Measurements from ENCODE around the gene CACHD1.

Gene CACHD1

GRCh38 chr1:64624808-64625207 is 154.9 kb downstream of the CACHD1 start:
- DNase-seq (ENCODE audit: extremely low spot score, insufficient read length, low read depth) = no peak
- FAIRE-seq = no peak

DNA sequence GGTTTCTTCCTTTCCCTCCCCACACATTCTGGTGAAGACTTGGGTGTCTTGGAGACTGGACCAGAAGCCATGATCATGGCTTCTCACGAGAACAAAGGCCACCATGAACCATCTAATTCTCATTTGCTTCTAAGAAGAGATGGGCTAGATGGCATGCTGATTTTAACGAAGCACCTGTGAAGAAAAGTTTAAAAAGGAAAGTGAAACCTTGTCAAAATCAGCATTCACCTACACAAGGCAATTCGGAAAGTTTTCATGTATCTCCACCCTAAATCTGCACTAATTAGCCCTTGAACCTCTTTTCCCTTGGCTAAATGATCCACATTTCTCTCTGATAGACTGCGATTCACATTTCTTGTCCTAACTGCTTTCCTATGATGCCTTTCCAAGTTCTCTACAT is 160.7 kb downstream of the CACHD1 start:
- no peak for DNase-seq (ENCODE audit: extremely low spot score, insufficient read length, low read depth)
- FAIRE-seq = no peak

- FAIRE-seq (no peak), DNase-seq (ENCODE audit: extremely low spot score, insufficient read length, low read depth) (no peak)
These were observed 161.6 kb downstream of the CACHD1 start for GRCh38 chr1:64631346-64632034.

GRCh38 chr1:64632936-64633335 is 163.0 kb downstream of the CACHD1 start:
- no peak for FAIRE-seq
- DNase-seq (ENCODE audit: extremely low spot score, insufficient read length, low read depth) = no peak

- FAIRE-seq (no peak), DNase-seq (ENCODE audit: extremely low spot score, insufficient read length, low read depth) (no peak)
These were observed 175.8 kb downstream of the CACHD1 start for GRCh38 chr1:64645735-64646134.

DNA sequence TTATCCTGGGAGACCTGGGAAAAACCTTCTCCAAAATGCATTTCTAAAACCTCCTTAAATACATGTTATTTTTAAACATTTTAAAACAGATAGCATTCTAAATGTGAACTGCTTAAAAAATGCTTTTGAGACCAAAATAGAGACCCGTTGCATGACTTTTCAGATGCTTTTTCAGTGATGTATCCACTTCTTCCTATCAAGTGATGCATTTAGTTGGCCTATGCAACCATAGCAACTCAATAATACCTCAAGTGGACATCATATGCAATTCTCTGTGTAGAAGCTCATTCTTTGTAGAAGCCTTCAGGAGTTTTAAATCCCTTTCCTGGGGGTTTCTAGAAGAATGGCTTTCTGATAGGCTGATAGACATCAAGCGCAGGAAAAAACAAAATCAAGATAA is 180.5 kb downstream of the CACHD1 start:
- DNase-seq (ENCODE audit: extremely low spot score, insufficient read length, low read depth) (no peak), FAIRE-seq (no peak)

DNA sequence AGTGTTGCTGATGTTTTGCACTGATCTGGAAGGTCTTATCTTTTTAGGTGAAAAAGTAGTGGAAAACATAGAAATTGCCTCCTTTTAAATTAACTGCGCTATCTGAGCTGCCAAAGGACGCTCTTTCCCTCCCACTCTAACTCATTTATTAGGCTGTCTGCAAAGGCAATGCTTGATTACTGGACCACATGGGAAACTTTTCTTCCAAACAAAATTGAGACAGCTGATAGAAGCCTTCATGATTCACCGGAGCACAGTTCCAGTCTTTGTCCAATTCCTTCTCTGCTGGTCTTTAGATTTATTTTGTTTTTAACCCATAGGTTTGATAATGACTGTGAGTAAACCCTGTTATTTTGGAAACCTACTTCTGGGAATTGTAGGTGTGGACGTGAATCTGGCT is 181.9 kb downstream of the CACHD1 start:
- FAIRE-seq (no peak), DNase-seq (ENCODE audit: extremely low spot score, insufficient read length, low read depth) (no peak)

DNA sequence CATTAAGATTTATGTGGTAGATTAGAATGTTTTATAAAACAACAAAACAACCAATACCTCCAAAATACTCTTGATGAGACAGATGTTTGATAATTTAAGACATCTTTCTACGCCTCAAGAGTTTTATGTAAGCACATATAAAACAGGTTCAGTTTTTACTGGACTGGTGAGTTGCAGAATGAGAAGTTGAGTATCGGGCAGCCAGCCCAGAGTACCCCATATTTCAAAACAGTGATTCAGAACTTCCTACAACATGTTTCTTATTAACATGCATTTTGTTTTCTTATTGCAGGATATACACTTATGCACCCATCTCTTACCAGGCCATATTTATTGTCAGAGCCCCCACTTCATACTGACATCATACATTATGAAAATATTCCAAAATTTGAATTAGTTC is 183.5 kb downstream of the CACHD1 start:
- FAIRE-seq (no peak), DNase-seq (ENCODE audit: extremely low spot score, insufficient read length, low read depth) (no peak)

GRCh38 chr1:64654519-64655341 is 184.8 kb downstream of the CACHD1 start:
- no peak for DNase-seq (ENCODE audit: extremely low spot score, insufficient read length, low read depth)
- no peak for FAIRE-seq

DNA sequence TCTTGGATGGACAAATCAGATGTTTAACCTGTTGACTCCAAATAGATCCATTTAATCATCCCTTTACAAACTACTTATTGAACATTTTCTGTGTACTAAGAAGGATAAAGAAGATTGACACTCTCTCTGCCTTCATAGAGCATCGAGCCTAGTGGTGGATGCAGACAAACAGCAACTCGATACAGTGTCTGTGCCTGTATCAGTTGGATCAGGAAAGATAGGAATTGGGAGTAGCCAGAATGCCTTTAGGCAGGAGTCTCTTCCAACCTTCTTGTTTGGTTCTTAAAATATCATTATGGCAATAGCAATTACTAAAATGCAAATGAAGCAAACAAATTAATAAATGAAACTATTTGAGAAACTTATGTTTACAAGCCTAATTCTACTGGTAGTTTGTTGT is 185.9 kb downstream of the CACHD1 start:
- DNase-seq (ENCODE audit: extremely low spot score, insufficient read length, low read depth) (no peak), FAIRE-seq (no peak)

DNA sequence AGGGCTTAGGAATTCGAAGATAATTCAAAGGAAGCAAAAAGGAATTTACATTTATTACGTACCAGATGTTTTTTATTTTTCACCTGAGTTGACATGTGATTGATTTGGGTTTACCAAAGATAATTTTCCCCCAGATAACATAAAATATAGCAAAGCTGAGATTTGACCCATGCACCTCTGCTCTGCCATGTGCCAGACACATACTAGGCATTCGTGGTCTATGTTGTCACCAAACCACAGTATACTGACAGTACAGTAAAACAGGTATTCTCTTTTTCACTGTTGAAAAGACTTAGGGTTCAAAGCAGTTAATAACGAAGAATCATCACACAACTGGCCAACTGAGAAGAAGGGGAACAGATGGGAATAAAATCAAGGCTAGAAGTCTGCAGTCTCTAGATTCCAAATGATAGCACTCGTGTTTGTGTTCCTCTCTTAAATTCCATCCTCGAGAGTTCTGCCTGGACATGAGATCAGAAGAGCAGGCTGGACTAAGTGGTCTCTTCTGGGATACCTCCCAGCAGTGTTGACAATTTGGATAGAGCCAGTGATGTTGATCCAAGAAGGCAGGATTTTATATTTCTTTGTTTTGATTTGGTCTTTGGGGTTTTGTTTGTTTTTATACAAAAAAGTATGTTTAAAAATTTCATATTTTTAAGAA is 189.7 kb downstream of the CACHD1 start:
- no peak for FAIRE-seq
- DNase-seq (ENCODE audit: extremely low spot score, insufficient read length, low read depth) = no peak

DNA sequence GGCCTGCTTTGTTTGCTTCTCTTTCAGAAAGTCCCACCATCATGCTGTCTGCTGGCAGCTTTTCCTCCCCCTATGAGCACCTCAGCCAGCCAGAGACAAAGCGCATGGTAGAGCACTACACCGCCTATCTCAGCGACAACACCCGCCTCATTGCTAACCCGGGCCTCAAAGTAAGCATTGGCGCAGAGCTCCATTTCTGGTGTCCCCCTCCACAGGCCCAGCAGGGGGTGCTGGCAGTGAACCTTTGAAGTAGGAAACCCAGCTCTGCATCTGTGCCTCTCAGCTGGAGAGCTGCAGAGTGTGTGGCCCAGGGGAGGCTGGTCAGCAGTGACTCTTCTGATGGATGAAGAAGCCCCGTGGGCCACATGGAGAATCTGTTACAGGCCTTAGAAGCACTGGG is 193.7 kb downstream of the CACHD1 start:
- DNase-seq (ENCODE audit: extremely low spot score, insufficient read length, low read depth) = no peak
- FAIRE-seq = no peak

DNA sequence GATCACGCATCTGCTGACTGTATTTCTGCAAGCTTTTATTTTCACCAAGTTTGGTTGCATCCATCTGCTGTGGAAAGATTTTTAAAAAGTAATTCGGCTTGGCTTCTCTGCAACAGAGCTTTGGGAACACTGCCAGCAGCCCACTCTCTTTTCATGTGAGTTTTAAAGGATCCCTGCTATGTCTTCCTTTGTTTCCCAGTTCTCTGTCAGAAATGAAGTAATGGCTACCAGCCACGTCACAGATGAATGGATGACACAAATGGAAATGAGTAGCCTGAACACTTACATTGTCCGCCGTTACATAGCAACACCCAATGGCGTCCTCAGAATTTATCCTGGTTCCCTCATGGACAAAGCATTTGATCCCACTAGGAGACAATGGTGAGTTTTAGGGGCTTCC is 194.4 kb downstream of the CACHD1 start:
- FAIRE-seq = no peak
- no peak for DNase-seq (ENCODE audit: extremely low spot score, insufficient read length, low read depth)

DNA sequence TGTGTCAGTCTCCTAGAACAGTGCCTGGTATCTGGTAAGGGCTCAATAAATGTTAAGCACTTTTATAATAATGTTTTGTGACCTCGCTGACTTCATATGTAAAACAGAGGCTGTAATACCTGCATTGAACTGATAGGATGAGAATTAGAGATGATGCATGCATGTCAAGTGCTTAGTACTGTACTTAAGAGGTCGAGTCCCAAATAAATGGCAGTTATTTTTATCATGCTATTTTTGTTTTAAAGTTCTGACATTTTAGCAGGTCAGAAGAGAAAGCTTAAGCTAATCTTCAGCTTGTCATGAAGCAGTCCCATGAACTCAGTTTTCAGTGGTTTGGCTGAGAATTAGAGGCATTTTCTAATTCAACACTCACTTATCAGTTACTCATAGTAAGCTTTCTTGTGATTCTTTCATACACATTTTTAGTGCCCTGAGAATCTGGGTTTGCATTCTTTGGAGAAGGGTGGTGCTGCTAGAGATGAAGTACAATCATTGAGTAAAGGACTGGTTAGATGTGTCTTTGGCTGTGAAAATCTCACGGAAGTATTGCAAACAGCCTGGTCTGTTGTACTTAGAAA is 199.3 kb downstream of the CACHD1 start:
- FAIRE-seq = no peak

DNA sequence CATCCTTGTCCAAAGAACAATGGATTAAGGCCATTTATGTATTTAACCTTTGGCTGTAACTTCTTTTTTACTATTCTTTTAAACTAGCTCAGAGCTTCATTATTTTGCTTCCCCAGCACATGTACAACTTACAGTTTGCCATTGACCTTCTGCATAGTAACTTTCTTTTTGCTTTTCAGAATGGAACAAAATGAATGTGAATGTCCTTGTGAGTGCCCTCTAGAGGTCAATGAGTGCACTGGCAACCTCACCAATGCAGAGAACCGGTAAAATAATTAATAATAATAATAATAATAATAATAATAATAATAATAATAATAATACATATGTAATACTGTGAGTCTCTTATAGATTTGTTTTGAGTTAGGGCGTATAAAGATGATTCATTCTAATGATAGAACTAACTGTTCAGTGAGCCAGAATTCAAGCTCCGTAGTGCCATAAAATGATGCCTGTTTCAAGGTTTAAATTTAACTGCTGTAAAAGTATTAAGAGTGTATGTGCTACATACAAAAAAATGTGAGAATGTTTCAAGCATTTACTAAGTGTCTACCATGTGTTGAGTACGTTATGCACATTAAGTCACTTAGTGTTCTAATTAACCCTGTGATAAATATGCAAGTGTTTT is 205.9 kb downstream of the CACHD1 start:
- FAIRE-seq (peak; percentile 54), DNase-seq (ENCODE audit: extremely low spot score, insufficient read length, low read depth) (no peak)

More for the DNA sequence above, 199.3 kb downstream of the CACHD1 start:
- DNase-seq (ENCODE audit: extremely low spot score, insufficient read length, low read depth) = no peak

DNA sequence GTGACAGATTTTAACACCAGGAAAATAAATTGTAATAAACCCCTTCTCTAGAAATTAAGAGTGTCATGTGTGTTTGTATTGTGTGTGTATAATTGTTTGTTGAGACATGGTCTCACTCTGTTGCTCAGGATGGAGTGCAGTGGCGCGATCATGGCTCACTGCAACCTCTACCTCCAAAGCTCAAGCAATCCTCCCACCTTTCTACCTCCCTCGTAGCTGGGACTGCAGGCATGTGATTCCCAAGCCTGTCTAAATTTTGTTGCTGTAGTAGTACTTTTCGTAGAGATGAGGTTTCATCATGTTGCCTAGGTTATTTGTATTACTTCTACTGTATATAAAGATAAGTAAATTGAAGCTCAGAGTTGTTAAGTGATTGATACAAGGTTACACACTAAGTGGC is 206.5 kb downstream of the CACHD1 start:
- DNase-seq (ENCODE audit: extremely low spot score, insufficient read length, low read depth) (no peak), FAIRE-seq (no peak)

DNA sequence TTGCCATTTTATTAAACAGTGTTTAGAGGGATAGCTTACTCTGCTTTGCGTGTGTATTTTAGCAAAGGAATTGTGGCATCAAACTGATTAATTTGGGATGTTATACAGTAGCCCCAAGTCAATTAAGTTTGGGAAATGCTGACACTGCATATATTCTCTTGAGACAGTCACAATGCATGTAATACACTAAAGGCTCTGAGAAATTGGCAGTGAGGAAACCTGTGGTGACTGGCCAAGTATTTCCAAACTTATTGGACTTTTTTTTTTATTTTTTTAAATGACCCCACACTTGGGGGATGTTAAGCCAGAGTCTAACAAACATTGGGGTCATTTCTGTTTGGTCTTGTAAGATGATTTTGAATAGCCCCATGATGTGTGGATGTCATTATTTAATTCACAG is 207.6 kb downstream of the CACHD1 start:
- DNase-seq (ENCODE audit: extremely low spot score, insufficient read length, low read depth) (no peak), FAIRE-seq (no peak)

GRCh38 chr1:64678366-64678765 is 208.4 kb downstream of the CACHD1 start:
- DNase-seq (ENCODE audit: extremely low spot score, insufficient read length, low read depth) = no peak
- FAIRE-seq = no peak

DNA sequence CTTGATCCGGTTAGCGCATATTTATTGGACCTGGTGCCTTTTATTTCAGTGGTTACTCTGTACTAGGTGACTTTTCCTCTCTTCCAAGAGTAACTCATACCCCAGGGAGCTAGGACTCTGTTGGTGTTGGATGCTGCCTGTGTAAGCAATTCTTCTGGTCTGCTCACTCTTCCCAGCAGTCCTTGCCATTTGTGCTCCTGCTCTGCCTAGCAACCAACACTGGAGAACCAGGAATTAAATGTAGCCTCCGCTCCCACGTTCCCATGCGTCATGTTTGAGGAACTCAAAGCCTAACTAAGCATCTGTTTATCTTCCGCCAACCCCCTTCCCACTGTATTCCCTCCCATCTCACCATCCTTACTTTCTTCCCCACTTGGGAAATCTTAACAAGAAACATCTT is 209.2 kb downstream of the CACHD1 start:
- DNase-seq (ENCODE audit: extremely low spot score, insufficient read length, low read depth) (no peak), FAIRE-seq (no peak)

DNA sequence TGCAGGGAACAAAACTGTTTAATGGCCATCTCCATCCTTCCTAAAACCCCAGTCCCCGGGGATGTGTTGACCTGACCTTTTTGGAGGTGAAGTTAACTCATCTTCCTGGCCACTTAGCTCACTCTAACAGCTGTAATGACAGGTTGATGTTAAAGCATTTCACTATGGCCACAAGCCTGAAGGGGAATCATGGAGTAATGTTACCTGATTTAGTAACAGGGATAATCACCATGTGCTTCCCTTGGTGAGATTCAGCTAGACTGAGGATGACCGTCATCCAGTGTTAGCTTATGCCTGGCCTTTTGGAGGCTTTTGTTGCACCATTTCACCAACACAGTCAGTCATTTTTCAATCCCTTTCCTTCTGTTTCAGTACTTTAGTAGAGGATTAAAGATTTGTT is 210.7 kb downstream of the CACHD1 start:
- FAIRE-seq (no peak), DNase-seq (ENCODE audit: extremely low spot score, insufficient read length, low read depth) (no peak)
